Mesendoderm (in vitro differentiated cells): ENCODE data around the gene NEGR1.

ENCODE experiments used
- DNase-seq: peaks from one replicate; pipeline ENCODE4 v3.0.0; 2013
- H2AK5ac ChIP-seq: 2 replicates; pipeline ENCODE4 v1.6.1; 2013; ENCODE audit warnings: low read length, inconsistent platforms
- H2BK120ac ChIP-seq: 2 replicates; pipeline ENCODE4 v1.6.1; 2013; ENCODE audit warnings: low read depth, mild to moderate bottlenecking, low read length, moderate library complexity, mixed read lengths
- H2BK15ac ChIP-seq: replicated peaks from 2 replicates; pipeline ENCODE4 v1.6.1; 2013; ENCODE audit warnings: low read depth, mild to moderate bottlenecking, moderate library complexity
- H2BK5ac ChIP-seq: 2 replicates; pipeline ENCODE4 v1.6.1; 2013; ENCODE audit warnings: low read length, inconsistent platforms
- H3K18ac ChIP-seq: 2 replicates; pipeline ENCODE4 v1.6.1; 2013; ENCODE audit warnings: mild to moderate bottlenecking, low read length, mixed read lengths
- H3K23ac ChIP-seq: one replicate; pipeline ENCODE4 v1.6.1; 2013; ENCODE audit warnings: low read length
- H3K27ac ChIP-seq: 2 replicates; pipeline ENCODE4 v1.5.1; 2013; ENCODE audit warnings: low read depth, mild to moderate bottlenecking, inconsistent platforms, low read length, moderate library complexity
- H3K27me3 ChIP-seq: 2 replicates; pipeline ENCODE4 v1.6.1; 2013; ENCODE audit warnings: low read length, control low read depth, mild to moderate bottlenecking, inconsistent platforms; ENCODE audit not compliant: insufficient read depth, poor library complexity
- H3K36me3 ChIP-seq: 2 replicates; pipeline ENCODE4 v1.6.1; 2013; ENCODE audit warnings: low read length, inconsistent platforms; ENCODE audit not compliant: control insufficient read depth, insufficient read depth
- H3K4ac ChIP-seq: one replicate; pipeline ENCODE4 v1.6.1; 2013; ENCODE audit warnings: low read depth, mild to moderate bottlenecking, low read length, moderate library complexity
- H3K4me1 ChIP-seq: 2 replicates; pipeline ENCODE4 v1.6.1; 2013; ENCODE audit warnings: low read depth, low read length, inconsistent platforms; ENCODE audit not compliant: control insufficient read depth
- H3K4me2 ChIP-seq: 2 replicates; pipeline ENCODE4 v1.6.1; 2013; ENCODE audit warnings: low read length
- H3K4me3 ChIP-seq: 2 replicates; pipeline ENCODE4 v1.5.1; 2013; ENCODE audit warnings: mild to moderate bottlenecking, low read length
- H3K56ac ChIP-seq: one replicate; pipeline ENCODE4 v1.6.1; 2013; ENCODE audit warnings: low read length
- H3K79me1 ChIP-seq: 2 replicates; pipeline ENCODE4 v1.6.1; 2013; ENCODE audit warnings: low read length, inconsistent platforms
- H3K79me2 ChIP-seq: 2 replicates; pipeline ENCODE4 v1.6.1; 2013; ENCODE audit warnings: mild to moderate bottlenecking, low read length; ENCODE audit not compliant: control insufficient read depth, insufficient read depth
- H3K9ac ChIP-seq: 2 replicates; pipeline ENCODE4 v1.6.1; 2013; ENCODE audit warnings: low read length, inconsistent platforms
- H4K5ac ChIP-seq: one replicate; pipeline ENCODE4 v1.6.1; 2013; ENCODE audit warnings: low read length
- H4K8ac ChIP-seq: one replicate; pipeline ENCODE4 v1.6.1; 2013; ENCODE audit warnings: low read depth, mild to moderate bottlenecking, control low read depth, low read length, moderate library complexity
- WGBS: extraction: QIAGEN DNeasy Blood & Tissue Kit; methylation state at CpG from one replicate; pipeline ENCODE4 v1.1.7; 2013; ENCODE audit warnings: low lambda C conversion rate, missing lambda C conversion rate; ENCODE audit not compliant: insufficient coverage; ENCODE audit errors: extremely low coverage; 5-methylcytosine and 5-hydroxymethylcytosine counted together

The NEGR1 gene

GRCh38 chr1:71638081-71638766, 644.1 kb downstream of the NEGR1 start:
- no peak overlapping the region for H2BK5ac ChIP-seq
- no peak overlapping the region for H3K27ac ChIP-seq
- no CpG with 5 or more reads among the region's 4 CpGs for WGBS
- no peak overlapping the region for H2BK15ac ChIP-seq
- no peak overlapping the region for H3K4ac ChIP-seq
- H4K8ac ChIP-seq, result no peak overlapping the region
- H3K27me3 ChIP-seq, result no peaks in the 10 kb centered on the region
- no peak overlapping the region for H2AK5ac ChIP-seq
- no peak overlapping the region for H4K5ac ChIP-seq
- no peaks in the 10 kb centered on the region for H3K79me2 ChIP-seq
- H3K36me3 ChIP-seq, result no peaks in the 10 kb centered on the region
- H2BK120ac ChIP-seq, result no peak overlapping the region
- no peak overlapping the region for H3K9ac ChIP-seq
- H3K4me1 ChIP-seq, result no peaks in the 10 kb centered on the region
- no peak overlapping the region for H3K56ac ChIP-seq
- H3K79me1 ChIP-seq, result no peaks in the 10 kb centered on the region
- H3K4me3 ChIP-seq, result no peak overlapping the region
- no peak overlapping the region for H3K18ac ChIP-seq
- no peak overlapping the region for H3K23ac ChIP-seq
- DNase-seq, result peak; percentile 28
- no peak overlapping the region for H3K4me2 ChIP-seq

GRCh38 chr1:71635568-71635967, 646.8 kb downstream of the NEGR1 start:
- no peak overlapping the region for H3K23ac ChIP-seq
- H2AK5ac ChIP-seq, result no peak overlapping the region
- no peak overlapping the region for H3K18ac ChIP-seq
- H3K27ac ChIP-seq, result no peak overlapping the region
- H3K79me2 ChIP-seq, result no peaks in the 10 kb centered on the region
- no peak for DNase-seq
- H3K4me1 ChIP-seq, result no peaks in the 10 kb centered on the region
- no peak overlapping the region for H3K9ac ChIP-seq
- WGBS, result no CpG with 5 or more reads among the region's 2 CpGs
- no peaks in the 10 kb centered on the region for H3K27me3 ChIP-seq
- no peaks in the 10 kb centered on the region for H3K79me1 ChIP-seq
- no peak overlapping the region for H3K4me3 ChIP-seq
- no peak overlapping the region for H4K5ac ChIP-seq
- no peak overlapping the region for H3K4ac ChIP-seq
- H4K8ac ChIP-seq, result no peak overlapping the region
- H2BK120ac ChIP-seq, result no peak overlapping the region
- H3K56ac ChIP-seq, result no peak overlapping the region
- no peak overlapping the region for H2BK15ac ChIP-seq
- H2BK5ac ChIP-seq, result no peak overlapping the region
- H3K36me3 ChIP-seq, result no peaks in the 10 kb centered on the region
- H3K4me2 ChIP-seq, result no peak overlapping the region

GRCh38 chr1:71634159-71634558, 648.2 kb downstream of the NEGR1 start:
- Histone ChIP-seq H2BK120ac (no peak overlapping the region), H3K23ac (no peak overlapping the region), H2BK15ac (no peak overlapping the region), H3K4ac (no peak overlapping the region), H3K56ac (no peak overlapping the region), H3K4me2 (no peak overlapping the region), H3K18ac (no peak overlapping the region), H3K79me1 (no peaks in the 10 kb centered on the region), H3K27me3 (no peaks in the 10 kb centered on the region), H3K4me1 (no peaks in the 10 kb centered on the region), H4K5ac (no peak overlapping the region), H3K9ac (no peak overlapping the region), H4K8ac (no peak overlapping the region), H2AK5ac (no peak overlapping the region), H3K27ac (no peak overlapping the region), H2BK5ac (no peak overlapping the region), H3K79me2 (no peaks in the 10 kb centered on the region), H3K4me3 (no peak overlapping the region), H3K36me3 (no peaks in the 10 kb centered on the region)
- no peak for DNase-seq

- WGBS, result no CpG with 5 or more reads among the region's 1 CpG
- no peak overlapping the region for H4K5ac ChIP-seq
- H2BK120ac ChIP-seq, result no peak overlapping the region
- H3K79me2 ChIP-seq, result no peaks in the 10 kb centered on the region
- no peaks in the 10 kb centered on the region for H3K4me1 ChIP-seq
- H3K18ac ChIP-seq, result no peak overlapping the region
- no peak overlapping the region for H3K4me3 ChIP-seq
- no peaks in the 10 kb centered on the region for H3K27me3 ChIP-seq
- H3K4me2 ChIP-seq, result no peak overlapping the region
- no peaks in the 10 kb centered on the region for H3K79me1 ChIP-seq
- H3K56ac ChIP-seq, result no peak overlapping the region
- no peak overlapping the region for H3K23ac ChIP-seq
- no peak overlapping the region for H2AK5ac ChIP-seq
- no peak overlapping the region for H2BK15ac ChIP-seq
- no peak overlapping the region for H3K9ac ChIP-seq
- no peak overlapping the region for H2BK5ac ChIP-seq
- no peak overlapping the region for H3K27ac ChIP-seq
- no peaks in the 10 kb centered on the region for H3K36me3 ChIP-seq
- no peak overlapping the region for H3K4ac ChIP-seq
- no peak overlapping the region for H4K8ac ChIP-seq
- DNase-seq, result no peak
Observed at GRCh38 chr1:71630073-71630472, 652.3 kb downstream of the NEGR1 start.

GRCh38 chr1:71625004-71625403, 657.3 kb downstream of the NEGR1 start:
- Histone ChIP-seq H2BK5ac (no peak overlapping the region), H3K27ac (no peak overlapping the region), H2BK15ac (no peak overlapping the region), H3K4ac (no peak overlapping the region), H3K79me1 (no peaks in the 10 kb centered on the region), H3K4me3 (no peak overlapping the region), H3K27me3 (no peaks in the 10 kb centered on the region), H3K4me1 (no peaks in the 10 kb centered on the region), H3K23ac (no peak overlapping the region), H3K36me3 (no peaks in the 10 kb centered on the region), H3K56ac (no peak overlapping the region), H3K18ac (no peak overlapping the region), H4K8ac (no peak overlapping the region), H2AK5ac (no peak overlapping the region), H3K79me2 (no peaks in the 10 kb centered on the region), H2BK120ac (no peak overlapping the region), H3K9ac (no peak overlapping the region), H4K5ac (no peak overlapping the region), H3K4me2 (no peak overlapping the region)
- DNase-seq, result no peak

- no peak overlapping the region for H3K56ac ChIP-seq
- no peak overlapping the region for H3K9ac ChIP-seq
- H3K18ac ChIP-seq, result no peak overlapping the region
- H3K4me2 ChIP-seq, result no peak overlapping the region
- H2AK5ac ChIP-seq, result no peak overlapping the region
- H3K4me3 ChIP-seq, result no peak overlapping the region
- no peak overlapping the region for H4K8ac ChIP-seq
- WGBS, result no CpG with 5 or more reads among the region's 1 CpG
- no peak for DNase-seq
- H3K79me2 ChIP-seq, result no peaks in the 10 kb centered on the region
- H4K5ac ChIP-seq, result no peak overlapping the region
- H2BK15ac ChIP-seq, result no peak overlapping the region
- no peak overlapping the region for H3K4ac ChIP-seq
- no peaks in the 10 kb centered on the region for H3K36me3 ChIP-seq
- H3K23ac ChIP-seq, result no peak overlapping the region
- H2BK120ac ChIP-seq, result no peak overlapping the region
- H3K27me3 ChIP-seq, result no peaks in the 10 kb centered on the region
- no peaks in the 10 kb centered on the region for H3K4me1 ChIP-seq
- no peak overlapping the region for H3K27ac ChIP-seq
- H2BK5ac ChIP-seq, result no peak overlapping the region
- H3K79me1 ChIP-seq, result no peaks in the 10 kb centered on the region
Observed at GRCh38 chr1:71623888-71624287, 658.5 kb downstream of the NEGR1 start.
